Measurements from ENCODE around the gene MET. TPM values are rescaled to one million over a fixed set of nuclear protein-coding genes. Genes with fewer than 3 reads are reported as not detected.
"Not testable (repeated sequence)": the region's sequence is repeated elsewhere in the genome, so short reads cannot be mapped to it uniquely, and the experiment has no call there.

MET gene
- total and polyA plus RNA-seq, 12 donors = 3.1 to 23.3 (median 15.0) TPM

GRCh38 chr7:116715077-116715476, 43.1 kb downstream of the MET start:
- Histone ChIP-seq H3K4me1 (peaks cover 0 to 8% (median 0%) of the 10 kb centered on the region in 9 donors), H3K4me3 (no peak overlapping the region), H3K27me3 (no peaks in the 10 kb centered on the region), H3K9me3 (no peaks in the 10 kb centered on the region), H3K36me3 (no peaks in the 10 kb centered on the region), H3K27ac (no peak overlapping the region)
- TF ChIP-seq CTCF (IDR thresholded peaks at IDR 0.05) = no peak
- ATAC-seq (no peak), DNase-seq (no peak)
- intact Hi-C loops (cut with DNase I) = no loop called here

GRCh38 chr7:116717137-116717536, 45.1 kb downstream of the MET start:
- ATAC-seq (no peak), DNase-seq (no peak)
- Histone ChIP-seq H3K9me3 (no peaks in the 10 kb centered on the region), H3K27me3 (no peaks in the 10 kb centered on the region), H3K36me3 (no peaks in the 10 kb centered on the region), H3K4me1 (peaks cover 0 to 8% (median 0%) of the 10 kb centered on the region in 9 donors), H3K4me3 (no peak overlapping the region), H3K27ac (no peak overlapping the region)
- no peak for TF ChIP-seq CTCF (IDR thresholded peaks at IDR 0.05)
- WGBS, 2 donors = 39 to 57% methylated on average over 3 of the region's 3 CpGs
- intact Hi-C loops (cut with DNase I) = no loop called here

- ATAC-seq, H3K9me3 ChIP-seq, H3K36me3 ChIP-seq, H3K27ac ChIP-seq, DNase-seq, H3K4me3 ChIP-seq, H3K27me3 ChIP-seq: not testable (repeated sequence)
- 93 to 95% methylated on average over 26 to 31 of the region's 31 CpGs for WGBS, 2 donors
- peaks cover 0 to 19% (median 14%) of the 10 kb centered on the region in 9 donors for H3K4me1 ChIP-seq
- intact Hi-C loops (cut with DNase I) = loop anchor here in 1 of 10 donors (10.0 kb wide), 1 partner anchor 61 kb away; no protein-coding TSS in a partner anchor
Observed at GRCh38 chr7:116723959-116724529, 52.0 kb downstream of the MET start.

- Histone ChIP-seq H3K27ac (no peak overlapping the region), H3K9me3 (no peaks in the 10 kb centered on the region), H3K4me3 (no peak overlapping the region), H3K36me3 (no peaks in the 10 kb centered on the region), H3K27me3 (no peaks in the 10 kb centered on the region), H3K4me1 (peaks cover 0 to 19% (median 14%) of the 10 kb centered on the region in 9 donors)
- TF ChIP-seq CTCF (IDR thresholded peaks at IDR 0.05) = no peak
- DNase-seq = no peak
- ATAC-seq = no peak
- whole genome bisulfite sequencing, 2 donors = 91 to 94% methylated on average over 5 of the region's 5 CpGs
- intact Hi-C loops (cut with DNase I) = loop anchor here in 1 of 10 donors (10.0 kb wide), 1 partner anchor 60 kb away; no protein-coding TSS in a partner anchor
Observed at GRCh38 chr7:116724560-116725231, 52.7 kb downstream of the MET start.

GRCh38 chr7:116726149-116726548, 54.2 kb downstream of the MET start:
- WGBS, 2 donors = 95% methylated on average over 3 of the region's 3 CpGs
- no peak for ATAC-seq
- intact Hi-C loops (cut with DNase I) = loop anchor here in 1 of 10 donors (10.0 kb wide), 1 partner anchor 59 kb away; no protein-coding TSS in a partner anchor
- DNase-seq = no peak
- Histone ChIP-seq H3K9me3 (no peaks in the 10 kb centered on the region), H3K4me3 (no peak overlapping the region), H3K27me3 (no peaks in the 10 kb centered on the region), H3K4me1 (peaks cover 0 to 19% (median 14%) of the 10 kb centered on the region in 9 donors), H3K36me3 (no peaks in the 10 kb centered on the region), H3K27ac (no peak overlapping the region)
- no peak for TF ChIP-seq CTCF (IDR thresholded peaks at IDR 0.05)

Data from heart right ventricle (tissue), 16 donors.